Measurements from ENCODE around the gene AOX1.

AOX1 gene

DNA sequence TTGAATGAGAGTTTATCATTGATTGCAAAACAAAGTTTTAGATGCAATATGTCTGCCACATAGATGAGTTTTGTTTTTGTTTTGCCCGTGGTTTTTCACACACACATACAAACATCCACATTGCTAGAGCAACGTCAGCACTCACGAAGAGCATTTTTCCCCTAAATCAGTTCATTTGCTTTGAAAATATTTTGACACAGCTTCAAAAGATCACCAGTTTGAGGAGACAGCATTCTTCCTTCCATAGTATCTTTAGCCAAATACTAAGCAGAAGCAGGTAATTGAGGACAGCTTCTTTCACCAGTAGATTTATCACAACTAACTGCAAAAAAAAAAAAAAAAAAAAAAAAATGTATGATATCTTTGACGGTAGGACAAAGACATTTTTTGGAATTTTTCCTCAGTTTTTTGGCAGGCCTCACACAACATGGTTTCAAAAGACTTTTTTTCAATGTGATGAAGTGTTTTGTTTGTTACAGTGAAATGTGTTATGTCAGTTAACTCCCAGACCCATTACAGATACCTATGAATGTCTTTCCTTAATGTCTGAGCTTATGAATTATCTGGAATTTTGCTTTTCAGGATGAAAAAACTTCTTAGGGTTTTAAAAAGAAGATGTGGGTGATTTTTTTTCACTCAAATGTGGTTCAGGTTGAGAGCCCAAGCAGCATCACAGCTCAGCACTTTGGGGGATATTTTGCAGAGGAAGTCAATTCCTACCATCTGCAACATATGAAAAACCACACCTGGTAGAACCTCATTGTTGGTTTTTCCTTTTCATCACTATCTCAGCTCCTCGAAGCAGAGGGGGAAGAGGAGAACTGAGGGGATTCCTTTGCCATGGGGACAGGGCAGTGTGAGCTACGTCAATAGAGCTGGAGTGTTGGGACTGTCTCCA lies 31.6 kb downstream of the AOX1 start:
- no peaks in the 10 kb centered on the region for H3K9me3 ChIP-seq (ENCODE audit: control insufficient read depth, insufficient read depth, low read depth, low read length)
- H3K27ac ChIP-seq (ENCODE audit: low read depth, low read length) = no peak overlapping the region
- H3K9ac ChIP-seq (ENCODE audit: low read length) = no peak overlapping the region
- no peaks in the 10 kb centered on the region for H3K27me3 ChIP-seq (ENCODE audit: control insufficient read depth, insufficient read depth, low read length)
- H3K4me1 ChIP-seq (ENCODE audit: control insufficient read depth, insufficient read depth, low read length) = no peaks in the 10 kb centered on the region
- H3K4me3 ChIP-seq (ENCODE audit: low read depth, low read length) = no peak overlapping the region
- no peaks in the 10 kb centered on the region for H3K36me3 ChIP-seq (ENCODE audit: control insufficient read depth, insufficient read depth, low read length)

DNA sequence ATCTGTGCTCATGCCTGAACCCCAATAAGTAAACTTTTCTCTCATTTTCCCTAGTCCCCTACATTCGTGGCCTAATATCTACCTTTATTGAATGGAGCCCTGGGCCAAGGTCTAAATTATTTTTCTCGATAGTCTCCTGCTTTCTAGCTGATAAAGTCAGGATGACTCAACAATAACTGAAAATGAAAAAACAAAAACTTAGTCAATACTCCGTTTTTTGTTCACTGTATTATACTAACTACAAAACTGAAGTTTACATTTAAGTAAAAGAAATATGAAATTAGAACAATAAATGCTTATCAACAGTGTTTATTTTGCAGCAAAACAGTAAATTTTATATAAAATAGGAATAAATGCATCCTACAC lies 32.2 kb downstream of the AOX1 start:
- Histone ChIP-seq H3K27ac (ENCODE audit: low read depth, low read length) (no peak overlapping the region), H3K36me3 (ENCODE audit: control insufficient read depth, insufficient read depth, low read length) (no peaks in the 10 kb centered on the region), H3K9ac (ENCODE audit: low read length) (no peak overlapping the region), H3K9me3 (ENCODE audit: control insufficient read depth, insufficient read depth, low read depth, low read length) (no peaks in the 10 kb centered on the region), H3K4me1 (ENCODE audit: control insufficient read depth, insufficient read depth, low read length) (no peaks in the 10 kb centered on the region), H3K27me3 (ENCODE audit: control insufficient read depth, insufficient read depth, low read length) (no peaks in the 10 kb centered on the region), H3K4me3 (ENCODE audit: low read depth, low read length) (no peak overlapping the region)

DNA sequence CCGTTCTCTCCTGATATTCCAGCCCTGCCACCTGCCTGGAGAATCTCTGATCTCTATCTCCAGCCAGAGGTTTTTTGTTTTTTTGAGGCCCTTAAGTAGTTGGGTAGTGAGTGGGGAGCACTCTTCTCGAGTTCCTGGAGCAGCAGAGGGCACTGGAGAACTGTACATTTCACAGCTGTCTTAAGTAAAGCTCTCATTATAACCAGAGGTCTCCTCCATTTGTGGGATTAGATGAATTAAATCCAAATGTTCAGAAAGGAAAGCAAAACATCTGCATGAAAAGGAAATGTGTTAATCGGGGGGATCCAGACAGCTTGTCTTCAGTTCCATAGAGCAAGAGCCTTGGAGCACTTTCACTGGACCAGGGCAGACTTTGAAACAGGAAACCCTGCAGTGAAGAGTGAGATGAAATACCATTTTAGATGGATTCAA lies 32.8 kb downstream of the AOX1 start:
- Histone ChIP-seq H3K27me3 (ENCODE audit: control insufficient read depth, insufficient read depth, low read length) (no peaks in the 10 kb centered on the region), H3K27ac (ENCODE audit: low read depth, low read length) (no peak overlapping the region), H3K36me3 (ENCODE audit: control insufficient read depth, insufficient read depth, low read length) (no peaks in the 10 kb centered on the region), H3K4me3 (ENCODE audit: low read depth, low read length) (no peak overlapping the region), H3K4me1 (ENCODE audit: control insufficient read depth, insufficient read depth, low read length) (no peaks in the 10 kb centered on the region), H3K9ac (ENCODE audit: low read length) (no peak overlapping the region), H3K9me3 (ENCODE audit: control insufficient read depth, insufficient read depth, low read depth, low read length) (no peaks in the 10 kb centered on the region)

DNA sequence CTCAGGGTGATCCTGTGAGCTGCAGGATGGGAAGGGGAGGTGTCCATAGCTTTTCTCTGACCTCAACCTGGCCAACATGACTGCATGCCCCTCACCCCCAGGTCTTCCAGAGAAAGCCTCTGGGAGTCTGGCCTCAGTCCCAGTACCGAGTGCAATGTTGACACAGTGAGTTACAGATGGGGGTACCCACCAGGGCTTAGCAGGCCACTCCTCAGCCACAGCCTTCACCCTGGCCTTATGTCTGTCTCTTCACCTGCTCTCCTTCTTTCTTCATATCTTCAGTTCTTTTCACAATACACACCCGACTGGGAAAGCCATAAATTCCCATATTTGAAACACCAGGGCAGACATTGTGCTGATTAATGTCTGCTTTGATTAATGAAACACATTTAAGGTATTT lies 33.5 kb downstream of the AOX1 start:
- H3K36me3 ChIP-seq (ENCODE audit: control insufficient read depth, insufficient read depth, low read length) = no peaks in the 10 kb centered on the region
- no peaks in the 10 kb centered on the region for H3K27me3 ChIP-seq (ENCODE audit: control insufficient read depth, insufficient read depth, low read length)
- no peaks in the 10 kb centered on the region for H3K9me3 ChIP-seq (ENCODE audit: control insufficient read depth, insufficient read depth, low read depth, low read length)
- no peak overlapping the region for H3K4me3 ChIP-seq (ENCODE audit: low read depth, low read length)
- no peak overlapping the region for H3K27ac ChIP-seq (ENCODE audit: low read depth, low read length)
- H3K9ac ChIP-seq (ENCODE audit: low read length) = no peak overlapping the region
- H3K4me1 ChIP-seq (ENCODE audit: control insufficient read depth, insufficient read depth, low read length) = no peaks in the 10 kb centered on the region

DNA sequence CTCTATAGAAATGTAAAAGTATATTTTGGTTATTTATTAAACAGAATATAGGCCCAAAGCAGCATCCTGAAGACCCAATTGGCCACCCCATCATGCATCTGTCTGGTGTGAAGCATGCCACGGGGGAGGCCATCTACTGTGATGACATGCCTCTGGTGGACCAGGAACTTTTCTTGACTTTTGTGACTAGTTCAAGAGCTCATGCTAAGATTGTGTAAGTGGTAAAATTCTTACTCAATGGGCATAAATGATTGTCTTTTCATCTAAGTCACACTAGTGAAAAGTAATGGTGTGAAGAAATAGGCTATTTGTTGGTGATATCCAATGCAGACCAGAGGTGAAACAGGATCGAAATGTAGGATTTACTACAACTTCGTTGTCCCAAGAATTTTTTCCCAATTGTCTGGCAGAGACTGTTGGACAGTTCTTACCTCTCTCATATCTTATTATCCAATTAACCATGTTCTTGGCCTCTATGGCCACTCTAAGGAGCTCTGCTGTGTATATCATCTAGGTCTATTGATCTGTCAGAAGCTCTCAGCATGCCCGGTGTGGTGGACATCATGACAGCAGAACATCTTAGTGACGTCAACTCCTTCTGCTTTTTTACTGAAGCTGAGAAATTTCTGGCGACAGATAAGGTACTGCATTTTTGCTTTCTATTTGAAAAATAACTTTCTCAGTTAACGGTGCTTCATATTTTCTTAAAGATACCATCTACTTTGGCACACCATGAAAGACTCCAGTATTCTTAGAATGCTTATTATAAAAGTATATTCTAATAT lies 35.0 kb downstream of the AOX1 start:
- H3K27ac ChIP-seq (ENCODE audit: low read depth, low read length) = no peak overlapping the region
- no peaks in the 10 kb centered on the region for H3K36me3 ChIP-seq (ENCODE audit: control insufficient read depth, insufficient read depth, low read length)
- H3K27me3 ChIP-seq (ENCODE audit: control insufficient read depth, insufficient read depth, low read length) = no peaks in the 10 kb centered on the region
- H3K4me1 ChIP-seq (ENCODE audit: control insufficient read depth, insufficient read depth, low read length) = peaks cover 1% of the 10 kb centered on the region; the same call in 1 of the 2 replicates
- no peak overlapping the region for H3K4me3 ChIP-seq (ENCODE audit: low read depth, low read length)
- no peaks in the 10 kb centered on the region for H3K9me3 ChIP-seq (ENCODE audit: control insufficient read depth, insufficient read depth, low read depth, low read length)
- H3K9ac ChIP-seq (ENCODE audit: low read length) = no peak overlapping the region

DNA sequence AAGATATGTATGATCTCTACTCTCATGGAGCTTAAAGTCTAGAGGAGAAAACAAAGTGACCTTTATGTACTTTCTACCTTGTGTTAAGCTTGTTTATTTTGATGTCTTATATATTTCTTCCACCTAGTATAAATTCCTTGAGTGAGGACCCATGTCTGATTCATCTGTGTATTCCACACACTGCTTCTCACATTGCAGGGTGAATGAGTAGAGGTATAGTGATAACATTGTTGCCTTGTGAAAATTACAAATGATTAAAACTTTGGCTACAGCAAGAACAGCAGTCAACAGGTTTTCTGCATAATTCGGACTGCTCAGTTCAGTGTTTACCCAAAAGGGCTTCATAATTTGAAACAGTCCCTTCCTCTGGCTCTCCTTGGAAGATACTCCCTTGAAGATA lies 36.3 kb downstream of the AOX1 start:
- Histone ChIP-seq H3K27ac (ENCODE audit: low read depth, low read length) (no peak overlapping the region), H3K4me3 (ENCODE audit: low read depth, low read length) (no peak overlapping the region), H3K9me3 (ENCODE audit: control insufficient read depth, insufficient read depth, low read depth, low read length) (no peaks in the 10 kb centered on the region), H3K4me1 (ENCODE audit: control insufficient read depth, insufficient read depth, low read length) (peaks cover 9% of the 10 kb centered on the region), H3K36me3 (ENCODE audit: control insufficient read depth, insufficient read depth, low read length) (no peaks in the 10 kb centered on the region), H3K27me3 (ENCODE audit: control insufficient read depth, insufficient read depth, low read length) (no peaks in the 10 kb centered on the region), H3K9ac (ENCODE audit: low read length) (no peak overlapping the region)

DNA sequence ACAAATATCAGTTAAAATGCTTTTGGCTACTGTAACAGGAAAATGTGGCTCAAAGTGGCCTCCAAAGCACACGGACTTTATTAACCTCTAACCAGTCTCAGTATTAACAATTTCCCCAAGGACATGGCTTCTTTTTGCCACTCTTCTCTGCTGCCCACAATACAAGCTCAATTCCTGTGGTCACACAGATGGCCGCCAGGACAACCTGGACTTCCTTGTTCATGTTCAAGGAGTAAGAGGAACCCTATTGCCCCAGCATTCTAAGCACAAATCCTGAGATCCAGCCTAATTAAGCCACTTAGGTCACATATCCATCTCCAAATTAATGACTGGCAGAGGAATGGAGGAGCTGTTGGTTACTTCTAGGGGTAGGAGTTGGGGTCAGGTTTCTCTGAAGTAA lies 38.2 kb downstream of the AOX1 start:
- H3K27me3 ChIP-seq (ENCODE audit: control insufficient read depth, insufficient read depth, low read length) = no peaks in the 10 kb centered on the region
- H3K4me3 ChIP-seq (ENCODE audit: low read depth, low read length) = no peak overlapping the region
- no peaks in the 10 kb centered on the region for H3K36me3 ChIP-seq (ENCODE audit: control insufficient read depth, insufficient read depth, low read length)
- peaks cover 15% of the 10 kb centered on the region for H3K4me1 ChIP-seq (ENCODE audit: control insufficient read depth, insufficient read depth, low read length)
- no peak overlapping the region for H3K27ac ChIP-seq (ENCODE audit: low read depth, low read length)
- no peaks in the 10 kb centered on the region for H3K9me3 ChIP-seq (ENCODE audit: control insufficient read depth, insufficient read depth, low read depth, low read length)
- no peak overlapping the region for H3K9ac ChIP-seq (ENCODE audit: low read length)

DNA sequence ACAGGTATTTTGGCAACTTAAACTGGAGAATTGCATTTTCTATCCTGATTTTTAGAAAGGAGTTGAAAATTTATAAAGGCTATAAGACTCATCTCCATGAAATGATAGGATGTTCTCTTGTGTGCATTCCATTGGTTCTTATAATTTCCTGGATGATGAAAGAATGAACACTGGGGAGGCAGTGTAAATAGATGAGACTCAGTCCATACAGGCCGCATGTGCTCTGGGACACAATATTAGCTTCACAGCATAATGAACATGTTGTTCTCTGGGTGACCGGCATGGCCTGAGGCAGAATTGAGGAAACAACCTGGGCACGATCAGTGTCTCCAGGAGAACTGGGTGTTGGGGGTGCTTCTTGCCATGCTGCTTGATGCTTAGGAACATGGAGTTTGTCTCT lies 38.8 kb downstream of the AOX1 start:
- Histone ChIP-seq H3K36me3 (ENCODE audit: control insufficient read depth, insufficient read depth, low read length) (no peaks in the 10 kb centered on the region), H3K4me3 (ENCODE audit: low read depth, low read length) (no peak overlapping the region), H3K27ac (ENCODE audit: low read depth, low read length) (no peak overlapping the region), H3K4me1 (ENCODE audit: control insufficient read depth, insufficient read depth, low read length) (peaks cover 15% of the 10 kb centered on the region), H3K9me3 (ENCODE audit: control insufficient read depth, insufficient read depth, low read depth, low read length) (no peaks in the 10 kb centered on the region), H3K9ac (ENCODE audit: low read length) (no peak overlapping the region), H3K27me3 (ENCODE audit: control insufficient read depth, insufficient read depth, low read length) (no peaks in the 10 kb centered on the region)

DNA sequence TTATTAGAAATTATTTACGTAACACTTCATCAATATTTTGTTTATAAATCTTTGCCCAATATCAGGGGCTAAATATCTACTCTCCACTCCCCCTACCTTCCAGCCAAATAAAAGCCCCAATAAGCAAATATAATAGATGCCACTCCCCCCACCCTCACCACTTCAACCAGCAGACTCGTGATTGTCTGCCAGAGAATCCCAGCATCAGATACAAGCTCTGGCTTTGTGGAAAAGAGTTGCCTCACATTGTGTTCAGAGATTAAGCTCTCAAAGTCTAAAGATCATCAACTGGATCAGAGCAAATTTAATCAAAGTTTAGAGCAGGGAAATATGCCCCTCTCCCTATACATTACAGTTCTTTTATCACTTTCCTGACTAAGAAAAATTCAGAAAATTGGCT lies 39.5 kb downstream of the AOX1 start:
- peaks cover 15% of the 10 kb centered on the region for H3K4me1 ChIP-seq (ENCODE audit: control insufficient read depth, insufficient read depth, low read length)
- H3K27ac ChIP-seq (ENCODE audit: low read depth, low read length) = no peak overlapping the region
- H3K4me3 ChIP-seq (ENCODE audit: low read depth, low read length) = no peak overlapping the region
- H3K9ac ChIP-seq (ENCODE audit: low read length) = no peak overlapping the region
- H3K36me3 ChIP-seq (ENCODE audit: control insufficient read depth, insufficient read depth, low read length) = no peaks in the 10 kb centered on the region
- no peaks in the 10 kb centered on the region for H3K9me3 ChIP-seq (ENCODE audit: control insufficient read depth, insufficient read depth, low read depth, low read length)
- no peaks in the 10 kb centered on the region for H3K27me3 ChIP-seq (ENCODE audit: control insufficient read depth, insufficient read depth, low read length)

DNA sequence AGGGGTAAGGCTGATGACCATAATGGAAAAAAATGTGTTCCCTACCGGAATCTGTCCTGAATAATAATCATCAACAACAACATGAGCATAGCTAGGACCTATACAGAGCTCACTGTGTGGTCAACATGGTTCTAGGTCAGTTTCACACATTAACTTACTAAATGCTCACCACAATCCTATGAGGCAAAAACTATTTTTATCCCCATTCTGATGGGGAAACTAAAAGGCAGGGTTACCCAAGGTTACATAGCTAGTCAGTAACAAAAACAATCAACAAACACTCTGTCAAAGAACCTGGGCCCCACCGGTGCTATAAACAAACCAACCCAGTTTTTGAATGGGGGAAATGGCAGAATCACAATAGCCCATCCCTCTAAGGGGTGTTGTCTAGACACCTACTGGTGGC lies 40.1 kb downstream of the AOX1 start:
- Histone ChIP-seq H3K4me3 (ENCODE audit: low read depth, low read length) (no peak overlapping the region), H3K9ac (ENCODE audit: low read length) (no peak overlapping the region), H3K27me3 (ENCODE audit: control insufficient read depth, insufficient read depth, low read length) (no peaks in the 10 kb centered on the region), H3K36me3 (ENCODE audit: control insufficient read depth, insufficient read depth, low read length) (no peaks in the 10 kb centered on the region), H3K4me1 (ENCODE audit: control insufficient read depth, insufficient read depth, low read length) (peaks cover 15% of the 10 kb centered on the region), H3K27ac (ENCODE audit: low read depth, low read length) (no peak overlapping the region), H3K9me3 (ENCODE audit: control insufficient read depth, insufficient read depth, low read depth, low read length) (no peaks in the 10 kb centered on the region)

DNA sequence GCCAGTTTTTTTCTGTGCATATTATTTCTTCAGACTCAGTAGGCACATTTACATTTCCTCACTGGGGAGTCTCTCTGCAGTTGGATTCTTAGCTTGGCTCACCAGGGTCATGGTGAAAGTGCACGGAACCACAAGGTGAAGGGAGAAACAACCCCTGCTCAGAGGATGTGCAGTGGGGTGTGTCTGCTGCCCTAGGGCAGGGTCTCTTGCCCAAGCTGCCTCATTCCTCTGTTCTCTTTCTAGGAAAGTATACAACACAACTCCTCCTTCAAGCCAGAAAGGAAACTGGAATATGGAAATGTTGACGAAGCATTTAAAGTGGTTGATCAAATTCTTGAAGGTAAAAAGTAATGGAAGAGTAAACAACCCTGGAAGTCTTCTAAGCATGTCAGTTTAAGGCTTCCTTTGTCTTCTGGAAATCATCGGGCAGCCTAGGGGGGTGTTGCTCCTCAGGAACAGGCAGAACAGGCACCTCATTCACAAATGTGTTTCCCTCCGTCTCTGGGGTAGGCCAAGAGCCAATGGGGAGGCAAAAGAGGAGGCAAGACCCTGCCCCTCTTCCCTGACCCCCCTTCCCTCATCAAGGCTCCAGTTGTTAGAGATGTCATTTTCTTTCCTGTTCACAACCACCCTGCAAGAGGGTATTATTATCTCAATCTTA lies 41.4 kb downstream of the AOX1 start:
- no peaks in the 10 kb centered on the region for H3K36me3 ChIP-seq (ENCODE audit: control insufficient read depth, insufficient read depth, low read length)
- no peaks in the 10 kb centered on the region for H3K27me3 ChIP-seq (ENCODE audit: control insufficient read depth, insufficient read depth, low read length)
- H3K4me1 ChIP-seq (ENCODE audit: control insufficient read depth, insufficient read depth, low read length) = peaks cover 15% of the 10 kb centered on the region
- H3K9me3 ChIP-seq (ENCODE audit: control insufficient read depth, insufficient read depth, low read depth, low read length) = no peaks in the 10 kb centered on the region
- H3K9ac ChIP-seq (ENCODE audit: low read length) = no peak overlapping the region
- no peak overlapping the region for H3K4me3 ChIP-seq (ENCODE audit: low read depth, low read length)
- no peak overlapping the region for H3K27ac ChIP-seq (ENCODE audit: low read depth, low read length)
